PFSK-1 (cell line): ENCODE results near the gene EVA1A.

ENCODE experiments used
- POLR2AphosphoS5 ChIP-seq: IDR thresholded peaks from 2 replicates; pipeline ENCODE4 v1.6.1; 2012; ENCODE audit warnings: low read depth, mild to moderate bottlenecking, control low read depth, low read length, moderate library complexity
- REST ChIP-seq, 2 experiments: IDR thresholded peaks; 2 replicates each; pipeline versions ENCODE4 v1.6.1 to v1.8.0; 2011 to 2012; ENCODE audit warnings: low read depth in 2 of 2, low read length in 2 of 2, control low read depth in 1 of 2, inconsistent platforms in 1 of 2, mild to moderate bottlenecking in 1 of 2, moderate library complexity in 1 of 2; ENCODE audit not compliant: insufficient read depth in 1 of 2
- SIN3A ChIP-seq: IDR thresholded peaks from 2 replicates; pipeline ENCODE4 v1.6.1; 2012; ENCODE audit warnings: mild to moderate bottlenecking, low read length, moderate library complexity, borderline replicate concordance; ENCODE audit not compliant: insufficient read depth
- TAF1 ChIP-seq: IDR thresholded peaks from 2 replicates; pipeline ENCODE4 v1.6.1; 2012; ENCODE audit warnings: low read length, control low read depth, borderline replicate concordance; ENCODE audit not compliant: insufficient read depth

GRCh38 chr2:75604484-75604883, 43.7 kb upstream of the EVA1A start:
- TF ChIP-seq POLR2AphosphoS5 (peak; percentile 39), TAF1 (peak; percentile 39; the same call in 1 of the 2 replicates), SIN3A (no peak), REST (IDR thresholded peaks at IDR 0.05; ENCODE audit: insufficient read depth in 1 of 2, low read depth in 2 of 2, low read length in 2 of 2) (no peak)
